GM18868 (cell line): Measurements from ENCODE around the gene MEF2A.
A peak's percentile ranks its signal among the peaks of the same experiment; 100 is the strongest.
"Not testable (repeated sequence)": the region's sequence is repeated elsewhere in the genome, so short reads cannot be mapped to it uniquely, and the experiment has no call there.

Source experiments
- ATAC-seq: cut with Tn5 transposase; IDR thresholded peaks from one replicate; pipeline ENCODE4 v1.9.1; 2021; ENCODE audit warnings: mild to moderate bottlenecking, moderate library complexity; ENCODE audit not compliant: unreplicated experiment

The MEF2A gene

GRCh38 chr15:99644913-99645542 is 79.2 kb downstream of the MEF2A start:
- ATAC-seq: no peak

GRCh38 chr15:99645543-99645935 is 79.8 kb downstream of the MEF2A start:
- ATAC-seq: no peak

GRCh38 chr15:99645951-99646350 is 80.2 kb downstream of the MEF2A start:
- ATAC-seq: no peak

- ATAC-seq: no peak
Measured at GRCh38 chr15:99651023-99651807, 85.4 kb downstream of the MEF2A start.

- no peak for ATAC-seq
Measured at GRCh38 chr15:99656205-99656604, 90.4 kb downstream of the MEF2A start.

GRCh38 chr15:99657996-99658395 is 92.2 kb downstream of the MEF2A start:
- no peak for ATAC-seq

- no peak for ATAC-seq
Measured at GRCh38 chr15:99662903-99663302, 97.1 kb downstream of the MEF2A start.

- ATAC-seq: not testable (repeated sequence)
Measured at GRCh38 chr15:99666073-99666472, 100.3 kb downstream of the MEF2A start.

- ATAC-seq: no peak
Measured at GRCh38 chr15:99668533-99669182, 102.9 kb downstream of the MEF2A start.

GRCh38 chr15:99669250-99669649 is 103.5 kb downstream of the MEF2A start:
- no peak for ATAC-seq

- no peak for ATAC-seq
Measured at GRCh38 chr15:99671926-99672635, 106.3 kb downstream of the MEF2A start.

GRCh38 chr15:99673111-99673510 is 107.3 kb downstream of the MEF2A start:
- ATAC-seq: no peak

GRCh38 chr15:99674279-99674678 is 108.5 kb downstream of the MEF2A start:
- ATAC-seq: no peak

GRCh38 chr15:99677540-99678134 is 111.9 kb downstream of the MEF2A start:
- peak; percentile 46 for ATAC-seq

GRCh38 chr15:99680276-99680675 is 114.5 kb downstream of the MEF2A start:
- ATAC-seq: no peak

- ATAC-seq: no peak
Measured at GRCh38 chr15:99681990-99682389, 116.2 kb downstream of the MEF2A start.

- no peak for ATAC-seq
Measured at GRCh38 chr15:99682455-99682854, 116.7 kb downstream of the MEF2A start.

GRCh38 chr15:99683000-99683670 is 117.4 kb downstream of the MEF2A start:
- no peak for ATAC-seq

GRCh38 chr15:99686290-99686689 is 120.5 kb downstream of the MEF2A start:
- no peak for ATAC-seq

GRCh38 chr15:99692825-99693224 is 127.0 kb downstream of the MEF2A start:
- peak; percentile 56 for ATAC-seq
